Esophagus muscularis mucosa (tissue), 4 donors: ENCODE measurements around the gene SYNE1.

Experiments
- CTCF ChIP-seq, 3 experiments: fragments of 200-600 bp in 2 of 3; fragments of 450-650 bp in 1 of 3; sonication (generic) in 2 of 3; IDR thresholded peaks; one replicate each; pipeline ENCODE4 v1.5.1; 2017 to 2019; ENCODE audit warnings: antibody characterized with exemption in 3 of 3, mild to moderate bottlenecking in 2 of 3, moderate library complexity in 1 of 3
- EP300 ChIP-seq: sonication (generic); formaldehyde crosslinking; IDR thresholded peaks from one replicate; pipeline ENCODE4 v1.6.1; 2017; ENCODE audit warnings: antibody characterized with exemption
- POLR2A ChIP-seq: fragments of 450-650 bp; IDR thresholded peaks from one replicate; pipeline ENCODE4 v1.6.1; 2017; ENCODE audit warnings: antibody characterized with exemption, moderate library complexity, mild to moderate bottlenecking, low read depth
- POLR2AphosphoS5 ChIP-seq, 2 donors: sonication (generic); formaldehyde crosslinking; IDR thresholded peaks; one replicate each; pipeline ENCODE4 v1.6.1; 2017; ENCODE audit warnings: antibody characterized with exemption in 2 of 2

GRCh38 chr6:152391179-152391880, 245.8 kb downstream of the SYNE1 start:
- TF ChIP-seq CTCF (IDR thresholded peaks at IDR 0.05): no peak
- TF ChIP-seq EP300: no peak
- no peak for TF ChIP-seq POLR2A
- TF ChIP-seq POLR2AphosphoS5 (IDR thresholded peaks at IDR 0.05): no peak
